Brain microvascular endothelial cell (primary cell): Measurements from ENCODE around the gene SMCO4.

ENCODE experiments used
- DNase-seq: peaks from one replicate; pipeline ENCODE4 v3.0.0-alpha.2; 2020
- H3K27ac ChIP-seq: fragments of 250-450 bp; sonication (Bioruptor Pico); 2 replicates; pipeline ENCODE4 v1.5.1; 2020; ENCODE audit warnings: mild to moderate bottlenecking, moderate library complexity
- H3K27me3 ChIP-seq: fragments of 250-450 bp; sonication (Bioruptor Pico); replicated peaks from 2 replicates; pipeline ENCODE4 v1.5.1; 2020; ENCODE audit warnings: mild to moderate bottlenecking
- H3K36me3 ChIP-seq: fragments of 250-450 bp; sonication (Bioruptor Pico); replicated peaks from 2 replicates; pipeline ENCODE4 v1.5.1; 2020; ENCODE audit warnings: mild to moderate bottlenecking
- H3K4me3 ChIP-seq: 2 replicates; pipeline ENCODE4 v1.5.1; 2011; ENCODE audit warnings: low read depth, mild to moderate bottlenecking, control low read depth, low read length, moderate library complexity
- CTCF ChIP-seq: IDR thresholded peaks from 2 replicates; pipeline ENCODE4 v1.5.1; 2011; ENCODE audit warnings: low read depth, mild to moderate bottlenecking, moderate library complexity, low read length, control low read depth, inconsistent platforms; ENCODE audit errors: missing control alignments
- in situ Hi-C: cut with HindIII; loops from 2 replicates; pipeline ENCODE4 v1.10.0; 2017; ENCODE audit warnings: low sequenced_read_pairs, low pct_ligation_motif_present

SMCO4 gene

GRCh38 chr11:93541884-93542810 lies 1.0 kb downstream of the SMCO4 start:
- H3K27ac ChIP-seq, result peak overlapping the region; percentile 45
- in situ Hi-C loops, result no loop called here

GRCh38 chr11:93540896-93541553 lies 2.2 kb downstream of the SMCO4 start:
- DNase-seq, result no peak
- in situ Hi-C loops, result no loop called here
- Histone ChIP-seq H3K27me3 (no peaks in the 10 kb centered on the region), H3K4me3 (no peak overlapping the region), H3K27ac (no peak overlapping the region), H3K36me3 (no peaks in the 10 kb centered on the region)
- no peak for TF ChIP-seq CTCF

More at GRCh38 chr11:93541884-93542810, 1.0 kb downstream of the SMCO4 start:
- TF ChIP-seq CTCF, result no peak
- peak; percentile 63 for DNase-seq
- no peaks in the 10 kb centered on the region for H3K36me3 ChIP-seq
- no peaks in the 10 kb centered on the region for H3K27me3 ChIP-seq
- H3K4me3 ChIP-seq, result peak overlapping the region; percentile 67

- Histone ChIP-seq H3K27ac (no peak overlapping the region), H3K36me3 (no peaks in the 10 kb centered on the region), H3K27me3 (no peaks in the 10 kb centered on the region), H3K4me3 (no peak overlapping the region)
- no peak for DNase-seq
- in situ Hi-C loops, result no loop called here
- no peak for TF ChIP-seq CTCF
These were observed 2.9 kb downstream of the SMCO4 start for GRCh38 chr11:93540337-93540736.

- in situ Hi-C loops, result no loop called here
- TF ChIP-seq CTCF, result no peak
- no peak overlapping the region for H3K27ac ChIP-seq
- H3K4me3 ChIP-seq, result no peak overlapping the region
- H3K27me3 ChIP-seq, result no peaks in the 10 kb centered on the region
- H3K36me3 ChIP-seq, result no peaks in the 10 kb centered on the region
- DNase-seq, result no peak
These were observed 5.4 kb downstream of the SMCO4 start for GRCh38 chr11:93537767-93538261.

- Histone ChIP-seq H3K27ac (no peak overlapping the region), H3K27me3 (no peaks in the 10 kb centered on the region), H3K36me3 (no peaks in the 10 kb centered on the region), H3K4me3 (no peak overlapping the region)
- TF ChIP-seq CTCF, result no peak
- DNase-seq, result no peak
- in situ Hi-C loops, result no loop called here
These were observed 6.1 kb downstream of the SMCO4 start for GRCh38 chr11:93537049-93537448.
